ENCODE results near the gene ALDH2.
"Not testable (repeated sequence)": the region's sequence is repeated elsewhere in the genome, so short reads cannot be mapped to it uniquely, and the experiment has no call there.

ALDH2 gene

DNA sequence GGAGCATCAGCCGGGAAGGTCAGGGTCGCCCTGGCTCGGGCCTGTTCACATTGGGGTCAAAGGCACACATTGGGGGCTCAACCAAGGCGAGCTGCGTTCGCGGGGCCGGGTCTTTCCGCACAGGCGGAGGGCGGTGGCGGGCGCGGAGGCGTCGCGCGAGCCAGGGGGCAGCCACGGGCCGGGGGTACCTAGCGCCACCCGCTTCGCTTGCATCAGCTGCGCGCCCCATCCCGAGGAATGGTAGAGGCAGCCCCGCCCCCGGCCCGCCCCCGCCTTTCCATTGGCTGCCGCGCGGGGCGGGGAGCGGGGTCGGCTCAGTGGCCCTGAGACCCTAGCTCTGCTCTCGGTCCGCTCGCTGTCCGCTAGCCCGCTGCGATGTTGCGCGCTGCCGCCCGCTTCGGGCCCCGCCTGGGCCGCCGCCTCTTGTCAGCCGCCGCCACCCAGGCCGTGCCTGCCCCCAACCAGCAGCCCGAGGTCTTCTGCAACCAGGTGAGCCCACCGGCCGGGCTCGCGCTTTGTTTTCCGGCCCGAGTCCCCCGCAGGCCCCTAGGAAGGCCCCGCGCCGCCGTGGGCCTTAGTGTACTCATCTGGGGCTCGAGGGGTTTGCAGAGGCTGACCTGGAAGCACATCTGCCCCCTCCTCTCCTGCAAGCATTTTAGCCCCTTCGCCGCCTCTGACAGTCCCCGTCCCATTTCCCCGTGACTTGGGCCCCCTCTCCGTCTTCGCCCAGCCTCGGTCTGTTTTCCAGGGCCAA lies at the start of gene ALDH2:
TSS of gene ALDH2 (plus strand) at position 326 of the 754 bp plus-strand sequence. CDS start at position 376, 50 bp downstream.
- no peak for DNase-seq

DNA sequence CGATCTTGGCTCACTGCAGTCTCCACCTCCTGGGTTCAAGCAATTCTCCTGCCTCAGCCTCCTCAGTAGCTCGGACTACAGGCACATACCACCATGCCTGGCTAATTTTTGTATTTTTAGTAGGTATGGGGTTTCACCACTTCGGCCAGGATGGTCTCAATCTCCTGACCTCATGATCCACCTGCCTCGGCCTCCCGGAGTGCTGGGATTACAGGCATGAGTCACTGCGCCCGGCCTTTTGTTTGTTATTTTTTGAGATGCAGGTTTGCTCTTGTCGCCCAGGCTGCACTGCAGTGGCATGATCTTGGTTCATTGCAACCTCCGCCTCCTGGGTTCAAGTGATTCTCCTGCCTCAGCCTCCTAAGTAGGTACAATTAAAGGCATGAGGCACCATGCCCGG lies 47.4 kb upstream of the ALDH2 start:
- not testable (repeated sequence) for DNase-seq

- DNase-seq = no peak
These were observed 46.3 kb upstream of the ALDH2 start for GRCh38 chr12:111720457-111720856.

DNA sequence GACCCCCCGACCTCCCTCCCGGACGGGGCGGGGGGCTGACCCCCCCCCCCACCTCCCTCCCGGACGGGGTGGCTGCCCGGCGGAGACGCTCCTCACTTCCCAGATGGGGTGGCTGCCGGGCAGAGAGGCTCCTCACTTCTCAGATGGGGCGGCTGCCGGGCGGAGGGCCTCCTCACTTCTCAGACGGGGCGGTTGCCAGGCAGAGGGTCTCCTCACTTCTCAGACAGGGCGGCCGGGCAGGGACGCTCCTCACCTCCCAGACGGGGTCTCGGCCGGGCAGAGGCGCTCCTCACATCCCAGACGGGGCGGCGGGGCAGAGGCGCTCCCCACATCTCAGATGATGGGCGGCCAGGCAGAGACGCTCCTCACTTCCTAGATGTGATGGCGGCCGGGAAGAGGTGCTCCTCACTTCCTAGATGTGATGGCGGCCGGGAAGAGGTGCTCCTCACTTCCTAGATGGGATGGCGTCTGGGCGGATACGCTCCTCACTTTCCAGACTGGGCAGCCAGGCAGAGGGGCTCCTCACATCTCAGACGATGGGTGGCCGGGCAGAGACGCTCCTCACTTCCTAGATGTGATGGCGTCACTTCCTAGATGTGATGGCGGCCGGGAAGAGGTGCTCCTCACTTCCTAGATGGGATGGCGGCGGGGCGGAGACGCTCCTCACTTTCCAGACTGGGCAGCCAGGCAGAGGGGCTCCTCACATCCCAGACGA lies 42.9 kb upstream of the ALDH2 start:
- DNase-seq = not testable (repeated sequence)

- DNase-seq = no peak
These were observed 37.9 kb upstream of the ALDH2 start for GRCh38 chr12:111728795-111729194.

GRCh38 chr12:111730420-111730819 lies 36.3 kb upstream of the ALDH2 start:
- DNase-seq = no peak

GRCh38 chr12:111732786-111733185 lies 33.9 kb upstream of the ALDH2 start:
- DNase-seq = no peak

DNA sequence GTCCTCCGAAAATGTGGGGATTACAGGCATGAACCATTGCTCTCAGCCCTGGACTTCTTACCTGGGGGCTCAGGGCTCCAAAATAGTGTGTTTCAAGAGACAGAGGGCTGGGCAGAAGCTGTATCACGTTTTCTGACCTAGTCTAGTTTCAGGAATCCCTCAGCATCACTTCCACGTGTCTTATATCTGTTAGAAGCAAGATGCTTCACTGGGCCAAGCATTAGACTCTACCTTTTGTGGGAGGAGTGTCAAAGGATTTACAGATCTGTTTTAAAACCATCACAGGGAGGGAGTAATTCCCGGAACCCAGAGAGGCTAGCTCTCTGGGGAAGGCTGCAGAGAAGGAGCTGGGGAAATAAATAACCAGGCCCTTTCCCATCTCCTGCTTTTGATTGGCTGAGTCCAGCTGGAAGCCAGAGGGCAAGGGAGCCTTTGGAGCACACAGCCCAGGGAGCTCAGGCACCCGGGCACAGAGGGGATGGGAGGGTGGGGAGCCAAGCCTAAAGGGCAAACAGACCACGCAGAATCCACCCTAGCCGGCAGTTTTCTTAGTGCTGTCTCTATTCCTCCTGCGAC lies 33.3 kb upstream of the ALDH2 start:
- no peak for DNase-seq

- not testable (repeated sequence) for DNase-seq
These were observed 27.2 kb upstream of the ALDH2 start for GRCh38 chr12:111739524-111739923.

DNA sequence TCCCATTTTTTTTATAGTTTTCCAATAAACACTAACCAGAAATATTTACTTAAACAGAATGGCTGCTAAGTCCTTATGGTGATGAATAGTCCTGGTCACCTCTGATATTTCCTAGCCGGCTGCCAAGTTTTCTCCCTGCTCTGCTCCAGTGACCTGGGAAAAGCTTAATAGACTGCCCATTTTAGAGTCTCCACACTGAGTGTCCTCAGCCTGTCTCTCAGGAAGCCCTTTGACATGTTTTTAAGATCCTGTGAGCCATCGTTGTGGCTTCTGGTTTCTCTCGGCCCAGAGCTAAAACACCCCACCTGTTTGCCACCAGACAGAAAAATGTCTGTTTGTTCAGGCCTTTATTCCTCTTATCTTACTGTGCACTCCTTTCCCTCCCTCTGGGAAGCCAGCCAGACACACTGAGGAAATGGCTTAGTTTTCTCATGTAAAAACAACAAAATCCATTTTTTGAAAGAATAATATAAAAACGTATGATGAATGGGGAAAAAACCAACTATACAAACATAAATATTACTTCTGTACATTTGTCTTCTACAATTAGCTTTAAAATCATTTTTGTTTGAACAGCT lies 25.4 kb upstream of the ALDH2 start:
- no peak for DNase-seq

GRCh38 chr12:111745211-111745610 lies 21.5 kb upstream of the ALDH2 start:
- DNase-seq = no peak

GRCh38 chr12:111747333-111747732 lies 19.4 kb upstream of the ALDH2 start:
- DNase-seq = no peak

- no peak for DNase-seq
These were observed 18.5 kb upstream of the ALDH2 start for GRCh38 chr12:111748151-111748672.

DNA sequence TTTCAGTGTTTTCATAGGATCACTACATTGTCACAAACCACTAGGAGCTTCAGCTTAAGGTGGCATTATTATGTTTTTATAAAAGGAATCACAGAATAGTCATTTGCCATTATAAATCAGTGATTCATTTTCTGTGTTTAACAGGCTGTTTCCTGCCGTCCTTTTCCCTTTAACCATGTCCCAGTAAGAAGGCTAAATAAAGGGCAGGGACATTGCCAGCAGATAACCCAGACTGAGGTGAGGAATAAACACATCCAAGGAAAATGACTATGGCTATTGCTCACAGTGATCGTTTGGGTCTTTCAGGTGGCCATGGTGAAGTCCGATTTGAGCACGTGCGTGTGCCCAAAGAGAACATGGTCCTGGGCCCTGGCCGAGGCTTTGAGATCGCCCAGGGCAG lies 17.9 kb upstream of the ALDH2 start:
- DNase-seq = no peak

DNA sequence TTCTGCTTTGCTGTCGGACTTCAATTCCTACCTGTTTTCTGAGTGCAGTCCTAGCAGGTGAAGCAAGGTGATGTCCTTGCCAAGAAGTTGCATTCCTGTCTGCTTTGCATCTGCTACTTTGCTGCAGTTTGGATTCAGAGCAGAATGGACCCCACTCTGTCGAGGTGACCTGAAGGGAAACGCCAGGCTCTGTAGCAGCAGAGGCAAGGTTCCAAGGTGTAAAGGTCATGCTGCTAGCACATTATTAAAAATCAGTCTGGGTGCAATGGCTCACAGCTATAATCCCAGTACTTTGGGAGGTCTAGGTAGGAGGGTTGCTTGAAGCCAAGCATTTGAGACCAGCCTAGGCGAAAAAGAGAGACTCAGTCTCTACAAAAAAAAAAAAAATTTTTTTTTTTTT lies 17.3 kb upstream of the ALDH2 start:
- DNase-seq = no peak

DNA sequence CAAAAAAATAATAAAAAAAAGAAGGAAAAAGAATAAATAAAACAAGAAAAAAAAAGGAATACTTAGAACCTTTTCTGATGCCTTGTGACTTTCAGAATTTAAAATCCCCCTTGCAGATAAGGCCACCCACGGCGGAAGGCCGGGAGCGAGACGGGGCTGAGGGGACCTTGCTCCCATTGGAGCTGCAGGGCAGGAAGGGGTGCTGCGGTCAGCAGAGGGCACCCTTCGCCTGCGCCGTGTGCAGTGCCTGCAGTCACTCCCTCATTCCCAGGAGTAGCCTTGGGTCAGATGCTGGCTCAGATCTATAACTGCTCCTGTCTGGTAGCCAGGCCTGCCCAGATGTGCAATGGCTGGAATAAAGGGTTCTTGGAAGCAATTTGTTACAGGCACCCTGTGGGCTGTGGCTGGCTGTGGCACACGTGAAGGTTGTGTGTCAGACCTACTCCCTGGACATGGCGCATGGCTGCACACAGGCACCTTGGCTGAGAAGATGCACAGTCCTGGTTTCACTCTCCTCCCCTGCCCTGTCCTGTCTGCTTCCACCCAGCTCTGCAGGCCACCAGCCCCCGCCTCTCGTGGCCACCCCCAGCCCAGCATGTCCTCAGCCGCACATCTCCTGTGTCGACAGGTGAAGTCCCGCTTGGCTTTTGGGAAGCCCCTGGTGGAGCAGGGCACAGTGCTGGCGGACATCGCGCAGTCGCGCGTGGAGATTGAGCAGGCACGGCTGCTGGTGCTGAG lies 13.4 kb upstream of the ALDH2 start:
- no peak for DNase-seq

DNA sequence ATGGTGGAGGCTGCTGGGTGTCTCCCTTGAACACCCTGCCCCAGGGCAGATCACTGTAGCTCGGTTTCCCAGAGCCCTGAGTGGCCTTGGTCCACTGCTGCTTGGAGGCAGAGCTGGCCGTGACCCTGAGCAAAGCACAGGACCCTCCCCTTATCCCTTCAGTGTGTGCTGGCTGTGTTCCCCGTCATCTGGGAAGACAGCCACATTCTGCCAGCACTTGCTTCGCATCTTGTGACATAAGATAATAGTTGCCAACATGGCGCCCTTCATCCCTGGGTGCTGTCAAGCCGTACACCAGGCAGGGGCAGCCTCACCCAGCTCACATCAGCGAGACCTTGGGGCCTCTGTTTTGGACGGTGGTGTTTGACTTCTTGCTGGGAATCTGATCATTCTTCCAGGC lies 12.1 kb upstream of the ALDH2 start:
- DNase-seq = no peak

DNA sequence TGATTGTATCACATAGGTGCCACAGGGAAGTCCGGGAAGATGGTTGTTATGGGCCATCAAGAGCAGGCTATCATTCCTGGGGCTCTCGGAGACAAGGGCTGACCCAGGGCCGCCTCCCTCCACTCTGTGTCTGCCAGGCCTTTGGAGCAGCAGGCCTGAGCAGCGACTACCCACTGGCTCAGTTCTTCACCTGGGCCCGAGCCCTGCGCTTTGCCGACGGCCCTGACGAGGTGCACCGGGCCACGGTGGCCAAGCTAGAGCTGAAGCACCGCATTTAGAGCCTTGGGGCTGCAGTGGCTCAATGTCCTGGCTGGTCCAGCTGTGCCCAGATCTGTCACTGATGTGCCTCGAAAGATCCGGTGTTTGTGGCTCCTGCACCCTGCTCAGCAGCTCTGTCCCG lies 10.5 kb upstream of the ALDH2 start:
- DNase-seq = no peak

DNA sequence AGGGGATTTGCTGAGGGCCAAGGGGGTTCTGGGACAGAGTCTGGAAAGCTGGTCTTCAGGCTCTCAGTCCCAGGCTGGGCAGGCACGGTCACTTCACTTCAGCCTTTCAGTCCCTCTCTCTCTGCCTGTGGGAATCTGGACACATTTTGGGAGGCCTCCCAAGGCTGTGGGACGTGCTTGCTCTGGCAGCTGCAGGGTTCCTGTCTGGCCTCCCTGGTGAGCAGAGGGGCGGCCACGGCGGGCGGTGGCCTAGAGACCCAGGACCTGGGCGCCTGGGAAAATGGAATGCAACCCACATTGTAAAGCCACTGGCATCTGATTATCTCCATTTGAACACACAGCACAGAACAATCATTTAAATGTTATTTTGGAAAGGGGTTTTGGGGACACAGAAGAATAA lies 10.1 kb upstream of the ALDH2 start:
- DNase-seq = no peak

GRCh38 chr12:111757361-111758119 lies 9.2 kb upstream of the ALDH2 start:
- peak; percentile 14 for DNase-seq

DNA sequence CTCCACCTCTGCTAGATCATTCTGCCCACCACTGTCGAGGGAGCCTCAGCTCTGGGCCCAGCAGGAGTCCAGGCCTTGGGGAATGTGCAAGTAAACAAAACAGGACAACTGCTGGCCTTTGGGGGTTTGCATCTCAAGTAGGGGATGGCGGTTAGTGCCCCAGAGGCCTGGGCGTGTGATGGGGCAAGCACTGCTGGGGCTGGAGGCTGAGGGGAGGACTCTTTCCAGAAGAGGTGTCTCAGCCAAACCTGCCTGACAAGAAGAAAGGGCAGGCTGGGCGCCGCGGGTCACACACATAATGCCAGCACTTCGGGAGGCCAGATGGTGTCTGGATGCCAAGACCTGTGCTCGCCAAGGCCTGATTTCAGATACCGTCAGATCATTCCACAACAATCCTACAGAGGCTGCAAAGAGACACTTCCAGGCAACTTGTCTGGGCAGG lies 8.6 kb upstream of the ALDH2 start:
- no peak for DNase-seq

DNA sequence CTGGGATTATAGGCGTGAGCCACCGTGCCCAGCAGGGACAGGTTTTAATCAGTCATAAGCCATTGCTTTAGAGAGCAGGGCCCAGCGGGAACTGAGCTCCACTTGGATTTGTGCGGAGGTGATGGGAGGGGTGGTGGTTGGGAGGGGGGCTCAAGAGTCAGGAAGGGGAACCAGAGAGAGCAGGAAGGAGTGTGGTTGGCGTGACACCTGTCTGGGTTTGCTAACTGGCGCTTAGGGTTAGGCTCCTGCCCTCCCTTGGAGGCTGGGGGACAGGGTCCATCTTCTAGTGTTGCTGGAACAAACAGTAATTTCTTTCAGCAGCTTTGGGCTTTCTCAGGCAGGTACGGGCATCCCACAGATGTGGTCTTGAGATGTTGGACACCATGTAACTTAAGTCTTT lies 7.5 kb upstream of the ALDH2 start:
- DNase-seq = no peak
